ENCODE data around the gene USP33.
"Not testable (repeated sequence)": the region's sequence is repeated elsewhere in the genome, so short reads cannot be mapped to it uniquely, and the experiment has no call there.

- TF ChIP-seq JUN (CRISPR knock-in tag; IDR thresholded peaks at IDR 0.05); ZNF138 (CRISPR knock-in tag; conservative IDR thresholded peaks at IDR 0.05); CTCF (IDR thresholded peaks at IDR 0.05); MAX (CRISPR knock-in tag; IDR thresholded peaks at IDR 0.05); KAT7 (CRISPR knock-in tag; IDR thresholded peaks at IDR 0.05; ENCODE audit: borderline replicate concordance); TEAD4 (CRISPR knock-in tag; IDR thresholded peaks at IDR 0.05); OVOL2 (CRISPR knock-in tag; IDR thresholded peaks at IDR 0.05; ENCODE audit: borderline replicate concordance); ELF4 (CRISPR knock-in tag; IDR thresholded peaks at IDR 0.05; ENCODE audit: low read depth); ZNF416 (CRISPR knock-in tag; IDR thresholded peaks at IDR 0.05); GABPB1 (CRISPR knock-in tag; IDR thresholded peaks at IDR 0.05); ZNF317 (CRISPR knock-in tag; IDR thresholded peaks at IDR 0.05; ENCODE audit: borderline replicate concordance, low read depth); E2F1 (CRISPR knock-in tag; IDR thresholded peaks at IDR 0.05); PRDM15 (CRISPR knock-in tag; IDR thresholded peaks at IDR 0.05): not testable (repeated sequence)
Measured at GRCh38 chr1:77674807-77675206, 84.8 kb downstream of the USP33 start.

Data from WTC11 (cell line).